GM19240 (cell line): ENCODE measurements around the gene FAM3A.
"Not testable (repeated sequence)": the region's sequence is repeated elsewhere in the genome, so short reads cannot be mapped to it uniquely, and the experiment has no call there.

Source experiments
- DNase-seq: peaks from one replicate; pipeline ENCODE4 v3.0.0; 2011; ENCODE audit warnings: low spot score; ENCODE audit not compliant: insufficient read length

FAM3A gene

DNA sequence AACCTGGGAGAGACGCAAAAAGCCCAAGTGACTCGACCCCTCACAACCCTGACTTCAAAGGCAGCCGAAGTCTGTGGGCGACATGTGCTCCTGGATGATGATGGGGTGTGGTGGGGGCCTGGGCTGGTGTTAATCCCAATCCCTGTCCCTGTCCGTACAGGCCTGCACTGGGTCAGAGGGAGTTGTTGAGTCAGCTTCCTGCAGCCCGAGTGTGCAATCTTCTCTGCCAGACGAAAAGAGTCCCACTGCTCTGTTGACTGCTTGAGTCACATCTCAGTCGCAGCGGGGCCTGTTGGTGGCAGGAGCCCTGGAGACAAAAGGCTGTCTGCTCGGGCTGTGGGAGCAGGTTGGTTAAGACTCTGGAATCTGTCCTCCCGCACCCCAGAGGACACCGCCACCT is 10.3 kb downstream of the FAM3A start:
- DNase-seq: no peak

DNA sequence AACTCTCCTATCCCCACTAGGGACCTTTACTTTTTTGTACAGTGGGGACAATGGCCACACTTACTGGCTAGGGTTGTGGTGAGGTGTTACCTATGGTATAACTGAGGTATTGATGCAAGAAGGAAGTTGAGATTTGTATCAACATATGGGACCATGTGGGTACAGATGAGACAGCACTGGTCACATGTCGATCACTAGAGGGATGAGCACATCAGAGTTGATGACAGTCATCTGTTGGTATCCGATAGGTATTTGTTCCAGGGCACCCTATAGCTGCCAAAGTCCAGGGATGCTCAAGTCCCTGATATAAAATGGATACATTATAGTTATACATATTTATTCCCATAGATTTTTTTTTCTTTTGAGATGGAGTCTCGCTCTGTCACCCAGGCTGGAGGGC is 13.0 kb downstream of the FAM3A start:
- DNase-seq: no peak

DNA sequence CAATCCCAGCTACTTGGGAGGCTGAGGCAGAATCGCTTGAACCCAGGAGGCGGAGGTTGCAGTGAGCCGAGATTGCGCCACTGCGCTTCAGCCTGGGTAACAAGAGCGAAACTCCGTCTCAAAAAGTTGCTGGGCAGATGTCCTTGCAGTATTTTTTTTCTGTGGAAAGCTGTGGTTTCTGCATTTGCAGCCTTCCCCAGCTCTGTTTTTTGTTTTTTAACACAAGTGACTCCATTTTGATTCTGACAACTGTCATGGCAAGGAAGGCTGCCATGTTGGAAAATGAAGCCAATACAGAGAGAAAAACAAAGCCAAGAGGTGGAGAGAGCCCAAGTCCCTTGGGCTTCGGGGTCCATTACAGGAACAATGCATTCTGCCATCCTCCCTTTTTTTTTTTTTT is 13.9 kb downstream of the FAM3A start:
- DNase-seq: no peak

DNA sequence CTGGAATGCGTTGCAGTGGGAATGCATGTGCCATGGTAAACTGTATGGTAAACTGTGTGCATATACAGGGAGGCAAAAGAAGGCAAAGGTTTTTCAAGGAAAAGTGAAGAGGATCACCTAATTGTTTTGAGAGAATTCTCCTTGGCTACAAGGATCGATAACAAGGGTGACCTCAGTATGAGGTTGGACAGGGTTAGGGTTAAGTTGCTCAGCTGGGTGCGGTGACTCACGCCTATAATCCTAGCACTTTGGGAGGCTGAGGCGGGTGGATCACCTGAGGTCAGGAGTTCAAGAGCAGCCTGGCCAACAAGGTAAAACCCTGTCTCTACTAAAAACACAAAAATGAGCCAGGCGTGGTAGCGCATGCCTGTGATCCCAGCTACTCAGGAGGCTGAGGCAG is 14.6 kb downstream of the FAM3A start:
- DNase-seq: not testable (repeated sequence)

DNA sequence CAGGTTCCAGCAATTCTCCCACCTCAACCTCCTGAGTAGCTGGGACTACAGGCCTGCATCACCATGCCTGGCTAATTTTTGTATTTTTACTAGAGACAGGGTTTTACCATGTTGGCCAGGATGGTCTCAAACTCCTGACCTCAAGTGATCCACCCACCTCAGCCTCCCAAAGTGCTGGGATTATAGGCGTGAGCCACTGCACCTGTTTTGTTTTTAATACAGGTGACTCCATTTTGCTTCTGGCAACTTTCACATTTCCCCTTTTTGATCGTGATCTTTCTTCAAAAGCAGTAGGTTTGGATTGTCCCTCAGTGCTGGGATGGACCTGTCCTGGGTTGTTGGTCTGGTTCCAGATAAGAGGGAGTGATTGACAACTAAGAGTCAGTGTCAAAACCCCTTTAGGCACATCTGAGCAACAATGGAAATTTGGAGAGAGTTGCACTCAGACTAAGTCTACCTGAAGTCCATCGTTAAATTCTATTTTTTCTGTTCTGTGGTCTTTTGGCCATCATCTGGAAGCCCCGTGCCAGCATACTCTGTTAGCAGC is 19.4 kb downstream of the FAM3A start:
- DNase-seq: not testable (repeated sequence)

DNA sequence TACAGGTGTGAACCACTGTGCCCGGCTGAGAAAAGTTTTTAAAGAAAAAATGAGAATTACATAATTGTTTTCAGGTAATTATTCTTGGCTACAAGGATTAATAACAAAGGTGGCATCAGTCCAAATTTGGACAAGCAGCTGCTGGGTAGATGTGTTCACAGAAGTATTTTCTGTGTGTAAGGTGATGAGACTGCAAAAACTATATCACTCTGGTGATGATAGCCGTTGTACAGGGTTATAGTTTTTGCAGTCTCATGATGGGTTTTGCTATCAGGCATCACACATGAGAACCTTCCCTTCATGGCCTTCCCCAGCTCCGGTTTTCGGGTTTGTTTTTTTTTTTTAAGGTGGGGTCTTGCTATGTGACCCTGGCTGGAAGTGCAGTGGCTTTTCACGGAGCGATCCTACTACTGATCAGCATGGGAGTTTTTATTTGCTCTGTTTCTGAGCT is 20.5 kb downstream of the FAM3A start:
- no peak for DNase-seq

DNA sequence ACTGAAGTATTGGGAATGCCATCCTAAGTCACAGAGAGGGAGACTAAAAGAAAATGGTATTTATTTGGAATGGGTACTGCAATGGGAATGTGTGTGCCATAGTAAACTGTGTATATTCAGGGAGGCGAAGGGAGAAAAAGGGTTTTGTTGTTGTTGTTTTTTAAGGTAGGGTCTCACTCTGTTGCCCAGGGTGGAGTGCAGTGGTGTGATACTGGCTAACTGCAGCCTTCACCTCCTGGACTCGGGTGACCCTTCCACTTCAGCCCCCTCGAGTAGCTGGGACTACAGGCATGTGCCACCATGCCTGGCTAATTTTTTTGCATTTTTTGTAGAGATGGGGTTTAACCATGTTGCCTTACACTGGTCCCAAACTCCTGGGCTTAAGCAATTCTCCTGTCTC is 21.3 kb downstream of the FAM3A start:
- no peak for DNase-seq

DNA sequence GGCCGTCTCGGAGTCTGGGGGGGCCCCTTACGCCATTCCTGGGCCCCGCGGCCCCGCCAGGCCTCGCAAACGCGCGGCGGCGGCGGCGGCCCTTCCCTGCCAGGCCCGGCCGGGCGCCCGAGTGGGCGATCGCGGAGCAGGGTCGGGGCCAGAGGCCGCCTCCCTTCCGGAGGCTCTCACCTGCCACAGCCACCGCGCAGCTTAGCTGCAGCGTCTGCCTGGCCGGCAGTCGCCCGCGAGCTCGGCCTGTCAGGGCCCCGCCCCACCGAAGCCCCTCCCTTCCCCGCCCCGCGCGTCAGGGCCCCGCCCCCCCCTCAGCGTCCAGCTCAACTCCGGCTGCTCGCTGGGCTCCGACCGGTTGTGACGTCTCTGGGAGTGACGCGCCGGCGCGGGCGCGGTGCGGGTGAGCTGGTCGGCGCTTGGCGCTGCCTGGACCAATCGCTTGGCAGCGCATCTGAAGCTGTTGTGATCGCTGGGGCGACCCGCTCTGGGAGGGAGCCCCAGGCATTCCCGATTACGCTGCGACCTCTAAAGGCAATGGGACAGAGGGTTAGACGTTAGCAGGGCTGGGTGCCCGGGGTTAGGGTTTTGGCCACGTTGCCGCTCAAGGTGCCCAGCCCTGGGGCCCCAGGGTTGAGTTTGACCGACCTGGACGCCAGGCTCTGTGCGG is 25.5 kb downstream of the FAM3A start, which contains the start of gene SLC10A3:
TSS of gene SLC10A3 (minus strand) at position 216 of the 670 bp plus-strand sequence. CDS start 1,689 bp downstream, outside the sequence.
- peak; percentile 89 for DNase-seq

DNA sequence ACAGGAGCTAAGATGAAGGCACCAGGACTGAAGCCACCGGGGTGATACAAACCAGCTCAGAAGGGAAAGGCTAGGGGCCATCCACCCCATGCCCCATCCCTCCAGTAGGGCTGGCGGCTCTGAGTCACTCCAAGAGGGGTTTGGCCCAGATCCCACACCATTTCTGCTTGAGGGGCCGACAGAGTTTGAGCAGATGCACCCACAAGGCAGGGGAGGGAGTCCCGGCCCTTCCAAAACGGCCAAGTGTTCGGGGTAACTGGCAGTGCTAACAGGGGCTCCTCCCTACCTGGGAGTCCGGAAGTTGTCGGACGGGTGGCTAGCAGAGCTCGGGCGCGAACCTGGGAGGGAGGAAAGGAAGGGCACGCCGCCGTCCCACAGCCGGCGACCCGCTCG is 26.0 kb downstream of the FAM3A start:
- DNase-seq: no peak

DNA sequence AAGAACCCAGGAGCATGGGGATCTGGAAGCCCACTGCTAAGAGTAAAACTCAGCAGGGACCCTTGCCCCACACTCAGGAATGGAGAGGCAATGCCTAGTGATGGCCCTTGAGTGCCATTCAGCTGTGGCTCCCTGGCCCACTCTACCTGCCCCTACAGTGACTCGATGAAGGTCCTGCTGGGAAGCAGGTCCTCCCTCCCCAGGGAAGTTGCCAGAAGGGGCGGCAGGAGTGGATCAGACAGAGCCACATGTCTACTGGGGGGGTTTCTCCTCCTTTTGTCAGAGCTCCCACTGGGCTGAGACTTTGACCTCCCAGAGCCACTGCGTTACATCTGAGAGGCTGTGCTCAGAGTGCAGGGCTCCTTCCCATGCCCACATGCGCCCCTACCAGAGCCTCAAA is 26.9 kb downstream of the FAM3A start:
- no peak for DNase-seq

DNA sequence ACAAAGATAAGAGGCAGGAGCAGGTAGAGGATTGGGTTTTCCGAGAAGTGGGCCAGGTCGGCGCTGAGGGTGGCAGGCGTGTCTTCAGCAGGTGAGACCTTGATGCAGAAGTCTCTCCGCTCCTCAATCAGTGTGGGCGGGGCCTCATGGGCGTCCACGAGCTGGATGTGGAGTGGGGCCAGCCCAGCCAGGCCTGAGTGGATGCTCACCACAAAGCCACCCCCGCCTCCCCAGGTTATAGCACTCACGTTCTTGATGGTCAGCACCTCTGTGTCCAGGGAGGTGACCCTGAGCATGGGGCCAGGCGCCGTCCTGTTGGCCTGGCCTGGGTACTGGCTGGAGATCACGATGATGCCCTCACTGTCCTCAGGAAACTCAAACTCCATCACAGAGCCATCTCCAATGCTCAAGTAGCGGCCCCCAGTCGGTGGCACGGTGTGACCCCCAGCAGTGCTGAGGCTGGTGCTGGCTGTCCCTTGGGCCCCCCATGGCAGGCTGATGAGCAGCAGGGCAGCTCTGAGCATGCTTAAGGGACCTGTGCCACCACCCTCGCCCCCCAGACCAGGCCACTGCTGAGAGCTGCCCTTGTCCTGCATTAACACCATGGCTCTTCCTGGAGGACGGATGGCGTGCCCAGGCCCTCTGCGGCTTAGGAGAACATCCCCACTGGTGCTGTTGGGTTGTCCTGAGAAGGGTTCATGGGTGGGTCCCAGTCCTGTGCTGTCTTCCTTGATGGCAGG is 27.5 kb downstream of the FAM3A start:
- DNase-seq: no peak

DNA sequence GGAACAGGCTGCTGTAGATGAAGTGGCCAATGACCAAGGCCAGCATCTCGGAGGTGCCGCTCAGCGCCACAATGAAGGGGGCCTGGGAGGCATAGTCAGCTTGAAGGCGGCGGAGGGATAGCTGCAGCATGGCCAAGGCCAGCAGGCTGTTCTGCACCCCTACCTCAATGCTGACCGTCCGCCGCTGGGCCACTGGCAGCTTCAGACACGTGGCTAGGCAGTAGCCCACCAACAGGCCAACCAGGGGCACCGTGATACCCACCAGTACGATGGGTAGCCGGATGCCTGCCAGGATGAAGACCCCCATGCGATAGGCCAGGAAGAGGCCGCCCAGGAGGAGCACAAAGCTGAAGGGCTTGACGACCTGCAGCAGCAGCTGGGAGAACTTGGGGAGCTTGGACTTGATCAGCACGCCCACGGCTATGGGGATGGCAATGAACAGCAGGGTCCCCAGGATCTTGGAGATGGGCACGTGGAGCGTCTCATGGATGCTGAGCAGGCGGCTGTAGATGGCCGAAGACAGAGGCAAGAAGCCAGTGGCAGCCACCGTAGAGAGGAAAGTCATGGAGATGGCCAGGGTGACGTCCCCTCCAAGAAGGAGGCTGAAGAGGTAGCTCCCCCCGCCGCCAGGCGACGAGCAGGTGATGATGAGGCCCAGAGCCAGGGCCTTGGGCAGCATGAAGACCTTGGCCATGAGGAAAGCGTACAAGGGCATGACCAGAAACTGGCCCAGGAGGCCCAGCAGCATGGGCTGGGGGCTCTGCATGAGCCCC is 28.3 kb downstream of the FAM3A start:
- DNase-seq: no peak

DNA sequence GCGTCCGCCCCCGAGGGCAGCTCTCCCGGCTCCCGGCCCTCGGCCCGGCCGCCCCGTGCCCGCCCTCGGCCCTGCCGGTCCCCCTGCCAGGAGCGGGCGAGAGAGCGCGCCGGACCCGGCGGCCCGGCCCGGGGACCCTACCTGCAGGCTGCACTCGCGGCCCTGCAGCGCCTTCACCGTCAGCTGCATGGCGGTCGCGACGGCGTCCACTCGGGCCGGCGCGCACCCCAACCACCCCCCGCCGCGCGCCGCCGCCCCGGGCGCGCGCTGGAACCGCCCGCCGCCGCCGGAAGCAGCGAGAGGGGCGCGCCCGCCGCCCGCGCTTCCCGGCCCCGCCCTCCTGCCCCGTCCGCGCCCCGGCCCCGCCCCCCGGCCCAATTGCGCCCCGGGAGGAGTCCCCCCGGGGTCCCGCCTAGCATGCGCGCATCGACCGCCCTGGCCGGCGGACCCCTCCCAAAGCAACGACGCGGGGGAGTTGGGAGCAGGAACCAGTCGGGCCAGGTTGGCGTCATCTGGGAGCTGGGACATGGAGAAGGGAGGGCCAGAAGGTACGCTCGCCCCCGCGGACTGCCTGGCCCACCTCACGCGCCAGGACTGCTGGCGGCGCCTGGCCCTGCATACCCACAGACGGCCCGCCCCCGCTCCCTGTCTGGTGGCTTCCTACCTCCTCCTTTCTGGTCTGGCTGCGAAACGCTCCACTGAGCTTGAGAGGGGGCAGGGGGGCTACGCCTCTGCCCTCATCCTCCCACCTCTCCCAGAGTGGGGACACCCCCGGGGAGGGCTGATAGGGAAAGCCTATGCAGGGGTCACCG is 29.4 kb downstream of the FAM3A start, which contains the start of gene UBL4A:
TSS of gene UBL4A (minus strand) at position 220 of the 812 bp plus-strand sequence. CDS start at position 189, 31 bp downstream.
- no peak for DNase-seq

DNA sequence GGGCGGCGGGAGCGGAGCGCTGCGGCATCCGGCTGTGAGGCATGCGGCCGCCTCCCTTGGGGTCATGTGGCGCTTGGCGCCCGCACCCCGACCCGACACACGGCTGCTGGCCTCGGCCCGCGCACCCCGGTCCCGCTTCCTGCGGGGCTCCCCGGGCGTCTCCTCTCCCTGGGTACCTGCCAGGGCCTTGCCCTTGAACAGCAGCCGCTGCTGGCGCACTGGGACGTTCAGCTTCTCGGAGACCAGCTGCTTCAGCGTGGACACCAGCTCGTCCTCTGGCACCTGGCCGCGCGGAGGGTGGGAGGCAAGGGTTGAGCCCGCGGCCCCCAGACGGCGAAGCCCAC is 30.0 kb downstream of the FAM3A start:
- no peak for DNase-seq

DNA sequence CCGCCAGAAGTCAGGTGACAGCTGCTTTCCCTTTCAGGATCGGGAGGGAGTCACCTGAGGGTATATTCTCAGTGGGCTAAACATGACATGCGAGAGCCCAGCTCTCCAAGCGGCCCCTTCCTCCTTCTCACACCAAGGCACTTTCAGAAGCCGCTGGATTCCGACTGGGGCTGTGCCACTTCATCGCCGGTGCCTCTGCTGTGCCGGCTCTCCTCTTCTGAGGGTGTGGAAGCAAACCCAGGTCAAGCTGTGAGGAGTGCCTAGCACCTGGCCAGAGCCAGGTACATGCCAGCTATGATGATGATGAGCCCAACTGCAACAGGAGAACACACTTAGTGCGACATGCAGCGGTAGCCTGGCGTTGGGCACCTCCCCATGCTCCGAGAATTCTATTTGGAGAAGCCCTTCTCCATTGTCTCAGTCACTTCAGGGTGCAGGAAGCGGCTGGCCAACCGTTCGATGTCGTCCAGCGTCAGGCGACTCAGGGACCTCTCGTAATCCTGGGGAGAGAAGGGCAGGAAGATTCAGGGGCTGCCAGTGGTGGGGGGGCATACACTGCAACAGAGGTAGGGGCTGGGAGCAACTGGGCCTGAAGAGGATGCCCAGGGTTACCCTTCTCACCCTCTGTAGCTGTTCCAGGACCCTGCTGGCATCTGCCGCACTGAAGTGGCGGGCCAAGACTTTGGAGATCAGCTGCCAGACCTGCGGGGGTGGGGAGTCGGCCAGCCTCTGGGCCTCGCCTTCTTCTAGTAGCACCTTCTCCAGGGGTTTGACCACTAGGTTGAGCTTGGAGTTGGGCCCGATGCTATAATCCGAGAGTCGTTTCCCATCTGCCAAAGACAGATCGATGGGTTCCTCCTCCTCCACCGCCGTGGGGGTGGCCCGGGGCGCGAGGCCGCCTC is 30.6 kb downstream of the FAM3A start:
- DNase-seq: no peak

DNA sequence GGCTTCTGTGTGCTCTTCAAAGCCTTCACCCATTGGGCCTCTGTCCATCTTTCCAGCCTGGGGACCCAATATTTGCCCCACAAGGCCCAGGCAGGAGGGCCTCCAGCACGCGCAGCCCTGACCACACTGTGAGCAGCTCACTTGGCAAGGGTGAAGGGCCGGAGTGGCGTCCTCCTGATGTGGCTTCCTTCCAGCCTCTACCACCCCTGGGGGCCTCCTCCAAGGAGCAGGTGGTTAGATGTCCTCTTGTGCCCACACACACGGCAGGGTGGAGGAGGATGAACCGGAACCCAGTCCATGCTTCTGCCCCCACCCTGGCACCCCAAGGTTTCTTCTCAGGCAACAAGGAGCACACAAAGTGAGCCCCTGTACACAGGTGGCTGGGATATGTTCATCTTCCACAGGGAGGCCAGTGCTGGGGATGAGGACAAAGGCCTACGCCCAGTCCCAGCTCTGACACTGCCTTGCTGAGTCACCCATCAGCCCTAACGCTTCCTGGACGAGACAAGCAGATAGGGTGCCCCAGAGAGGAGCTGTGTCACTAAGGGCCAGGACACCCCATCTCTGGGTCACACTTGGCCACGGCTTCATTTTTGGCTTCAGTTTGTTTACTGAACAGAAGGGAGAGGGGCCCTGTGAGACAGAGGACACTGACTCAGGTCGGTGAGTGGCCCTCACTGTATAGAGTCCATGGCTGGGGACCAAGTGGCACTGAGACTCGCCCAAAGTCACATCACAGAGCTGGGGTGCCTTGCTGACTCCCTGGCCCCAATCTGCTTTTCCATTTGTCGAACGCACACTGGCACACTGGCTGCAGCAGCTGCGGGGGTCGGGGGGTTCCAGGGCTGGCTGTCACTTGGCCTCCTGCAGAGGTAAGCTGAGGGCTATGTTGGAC is 31.5 kb downstream of the FAM3A start:
- no peak for DNase-seq

DNA sequence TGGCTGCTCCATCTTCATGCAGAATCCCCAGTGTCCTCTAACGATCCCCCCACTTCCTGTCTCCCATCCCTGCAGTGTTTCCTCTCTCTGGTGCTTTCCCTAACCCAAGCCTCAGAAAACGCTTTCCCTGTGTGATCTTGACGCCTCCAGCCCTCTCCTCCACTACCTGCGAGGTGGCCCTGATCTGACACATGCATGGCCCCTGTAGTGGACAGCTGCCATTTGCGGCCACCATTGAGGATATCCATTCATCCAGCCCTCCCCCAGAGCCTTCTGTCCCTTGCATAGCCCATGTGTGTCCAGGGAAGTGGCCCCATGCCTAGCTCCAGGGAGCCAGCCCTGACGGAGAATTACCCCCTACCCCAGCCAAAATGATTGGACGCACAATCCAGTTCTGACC is 32.7 kb downstream of the FAM3A start:
- DNase-seq: no peak

DNA sequence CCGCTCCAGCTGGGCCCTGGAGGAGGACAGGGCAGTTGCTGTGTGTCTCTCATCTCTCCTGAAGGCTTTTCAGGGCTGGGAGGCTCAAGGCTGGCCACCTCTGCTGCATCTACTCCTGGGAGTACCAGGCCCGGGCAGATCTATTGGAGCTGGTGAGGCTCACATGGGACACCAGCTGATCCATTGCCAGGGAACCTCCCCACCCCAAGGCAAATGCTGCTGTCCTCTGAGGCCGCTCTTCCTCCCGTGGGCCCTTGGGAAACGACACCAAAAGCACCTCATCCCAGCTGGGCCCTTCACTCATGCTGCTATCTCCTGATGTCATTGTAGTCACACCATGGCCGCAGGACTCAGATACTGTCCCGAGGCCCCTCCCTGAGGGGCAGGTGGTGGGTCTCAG is 33.2 kb downstream of the FAM3A start:
- DNase-seq: no peak
